Measurements from ENCODE around the gene MAEA.

MAEA gene

DNA sequence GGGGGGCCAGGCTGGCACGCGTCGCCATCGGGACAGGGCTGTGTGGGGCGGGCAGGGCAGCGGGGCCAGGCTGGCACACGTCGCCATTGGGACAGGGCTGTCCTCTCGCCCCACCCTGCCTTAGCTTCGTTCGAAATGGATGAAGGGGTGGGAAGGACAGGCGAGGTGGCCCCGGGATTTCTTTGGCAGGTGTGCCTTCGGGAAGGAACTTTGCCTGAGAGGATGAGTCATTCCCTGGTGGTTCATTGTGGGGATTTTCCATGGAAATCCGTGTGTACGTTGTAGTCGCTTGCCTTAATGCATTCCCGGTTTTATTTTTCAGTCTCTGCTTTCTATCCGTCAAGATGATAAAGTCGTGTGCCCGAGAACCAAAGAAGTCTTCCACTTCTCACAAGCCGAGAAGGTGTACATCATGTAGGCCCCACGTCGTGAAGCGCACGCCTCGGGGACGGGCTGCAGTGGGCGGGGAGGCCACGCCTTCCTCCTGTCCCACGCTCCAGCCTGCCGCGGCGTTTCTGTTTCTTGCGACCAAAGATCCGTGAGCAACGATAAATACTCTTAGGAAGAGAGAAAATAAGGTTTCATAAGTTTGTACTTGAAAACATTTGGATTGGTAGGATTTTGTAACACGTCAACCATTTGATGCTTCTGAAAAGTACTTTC is 49.2 kb downstream of the MAEA start:
- DNase-seq = no peak

DNA sequence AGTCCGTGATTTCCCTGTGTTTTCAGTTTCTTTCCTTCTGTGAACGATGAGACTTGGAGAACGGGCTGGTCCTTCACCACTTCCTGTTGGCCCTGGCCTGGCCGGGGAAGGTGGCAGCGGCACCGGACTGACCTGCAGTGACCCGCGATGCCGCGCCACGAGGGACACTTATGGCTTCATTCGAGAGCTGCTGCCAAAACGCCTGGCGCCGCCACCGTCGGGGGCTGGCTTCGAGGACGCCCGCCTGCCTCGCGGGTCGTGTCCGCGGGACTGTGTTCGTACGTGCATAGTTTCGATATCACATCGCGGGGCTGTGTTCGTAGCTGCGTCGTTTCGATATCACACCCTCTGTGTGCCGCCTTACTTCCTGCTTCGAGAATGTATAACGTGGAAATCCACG is 49.8 kb downstream of the MAEA start:
- no peak for DNase-seq

GRCh38 chr4:1340181-1340747 is 50.6 kb downstream of the MAEA start:
- no peak for DNase-seq

DNA sequence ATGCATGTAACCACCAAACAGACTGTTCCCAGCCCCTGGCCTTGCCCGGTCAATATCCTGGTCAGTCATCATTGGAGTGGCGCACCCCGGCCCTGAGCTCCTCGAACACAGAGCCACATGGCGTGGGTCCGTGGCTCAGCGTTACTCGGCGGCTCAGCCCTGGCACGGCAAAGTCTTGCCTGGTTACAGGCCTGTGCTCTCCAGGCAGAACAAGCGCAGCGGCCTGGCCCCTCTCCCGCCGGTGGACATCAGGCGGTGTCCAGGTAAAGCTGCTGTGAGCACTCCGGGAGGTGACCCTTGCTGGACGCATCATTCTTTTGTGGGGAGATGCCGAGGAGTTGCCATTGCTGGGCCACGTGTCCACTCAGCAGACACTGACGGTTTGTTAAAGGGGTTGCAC is 51.2 kb downstream of the MAEA start:
- DNase-seq = no peak

- no peak for DNase-seq
Observed at GRCh38 chr4:1342003-1342402, 52.3 kb downstream of the MAEA start.

- DNase-seq = no peak
Observed at GRCh38 chr4:1344696-1345095, 55.0 kb downstream of the MAEA start.

GRCh38 chr4:1345903-1346780 is 56.5 kb downstream of the MAEA start:
- DNase-seq = no peak

GRCh38 chr4:1346781-1347409 is 57.2 kb downstream of the MAEA start, which contains the start of gene UVSSA:
UVSSA (plus strand) TSS chr4:1347208; CDS start chr4:1348092, 884 bp downstream.
- DNase-seq = peak; percentile 84

DNA sequence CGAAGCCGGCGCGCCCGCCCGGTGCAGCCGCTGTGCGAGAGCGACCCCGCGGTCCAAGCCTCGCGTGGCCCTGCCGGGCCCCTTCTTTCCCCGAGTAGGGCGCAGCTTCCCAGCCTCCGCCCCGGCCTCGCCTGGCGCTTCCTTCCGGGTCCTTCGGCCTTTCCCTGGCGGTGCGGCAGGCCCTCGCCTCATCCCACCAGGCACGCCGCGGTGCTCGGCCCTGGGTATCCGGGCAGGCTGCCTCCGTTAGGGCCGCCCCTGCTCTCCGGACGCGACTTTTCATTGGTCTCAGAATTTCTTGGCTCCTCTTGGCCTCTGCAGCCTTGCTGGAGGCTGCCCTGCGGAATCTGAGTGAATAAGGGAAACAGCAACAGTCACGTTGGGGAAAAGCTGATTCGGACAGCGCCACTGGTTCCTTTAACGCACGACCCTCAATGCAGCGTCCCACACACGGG is 57.7 kb downstream of the MAEA start:
- DNase-seq = no peak

GRCh38 chr4:1348014-1348513 is 58.4 kb downstream of the MAEA start:
- DNase-seq = no peak

- DNase-seq = no peak
Observed at GRCh38 chr4:1348746-1349145, 59.1 kb downstream of the MAEA start.

- DNase-seq = no peak
Observed at GRCh38 chr4:1349359-1350168, 59.9 kb downstream of the MAEA start.

GRCh38 chr4:1350169-1350520 is 60.5 kb downstream of the MAEA start:
- no peak for DNase-seq

GRCh38 chr4:1351854-1352566 is 62.3 kb downstream of the MAEA start:
- DNase-seq = no peak

DNA sequence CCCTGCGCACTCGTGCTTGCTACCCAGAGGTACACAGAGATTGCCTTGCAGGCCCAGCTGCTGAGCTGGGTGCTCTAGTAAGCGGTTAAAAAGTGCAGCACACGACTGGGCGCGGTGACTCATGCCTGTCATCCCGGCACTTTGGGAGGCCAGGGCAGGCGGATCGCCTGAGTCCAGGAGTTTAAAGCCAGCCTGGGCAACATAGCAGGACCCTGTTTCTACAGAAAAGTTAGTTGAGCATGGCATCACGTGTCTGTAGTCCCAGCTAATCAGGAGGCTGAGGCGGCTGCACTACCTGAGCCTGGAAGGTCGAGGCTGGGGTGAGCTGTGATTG is 62.8 kb downstream of the MAEA start:
- DNase-seq = no peak

- DNase-seq = no peak
Observed at GRCh38 chr4:1353186-1354055, 63.7 kb downstream of the MAEA start.

GRCh38 chr4:1354136-1354982 is 64.7 kb downstream of the MAEA start:
- no peak for DNase-seq

DNA sequence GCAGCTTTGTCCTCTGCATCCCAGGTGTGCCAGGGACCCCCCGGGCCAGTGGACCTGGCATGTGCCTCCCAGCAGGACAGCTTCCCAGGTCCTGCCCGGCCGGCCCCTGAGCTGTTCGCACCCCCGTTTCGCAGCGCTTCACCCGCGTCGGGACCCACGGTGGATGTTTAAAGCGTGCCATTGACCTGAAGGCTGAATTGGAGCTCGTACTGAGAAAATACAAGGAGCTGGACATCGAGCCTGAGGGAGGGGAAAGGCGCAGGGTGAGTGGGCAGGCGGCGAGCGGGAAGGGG is 65.2 kb downstream of the MAEA start:
- DNase-seq = no peak

DNA sequence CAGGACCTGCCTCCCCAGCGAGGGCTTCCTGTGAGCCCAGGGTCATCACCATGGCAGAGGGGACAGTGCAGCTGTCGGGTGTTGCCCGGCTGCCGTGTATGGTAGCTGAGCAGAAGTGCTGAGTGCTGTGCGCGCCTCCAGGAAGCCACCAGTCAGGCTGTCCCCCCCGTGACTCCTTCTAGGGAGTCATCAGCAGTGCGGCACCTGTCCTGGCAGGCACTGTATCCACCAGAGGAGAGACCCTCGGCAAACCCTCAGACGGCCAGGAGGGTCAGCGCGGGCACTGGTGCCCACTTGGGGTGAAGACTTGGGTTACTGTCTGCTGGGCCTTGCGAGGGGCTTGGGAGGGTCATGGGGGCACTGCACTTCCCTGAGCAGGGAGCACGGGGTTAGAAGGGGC is 65.7 kb downstream of the MAEA start:
- no peak for DNase-seq

Data from SHP77 treated with DMSO at 0.1 percent for 48 hours (cell line).